Neural cell (in vitro differentiated cells): ENCODE measurements around the gene PDE3B.

Experiments
- CTCF ChIP-seq: fragments of 450-650 bp; IDR thresholded peaks from 2 replicates; pipeline ENCODE4 v1.5.1; 2014; ENCODE audit warnings: antibody characterized with exemption, mild to moderate bottlenecking, moderate library complexity; ENCODE audit not compliant: poor library complexity, severe bottlenecking
- EP300 ChIP-seq: fragments of 450-650 bp; conservative IDR thresholded peaks from 2 replicates; pipeline ENCODE4 v1.6.1; 2014; ENCODE audit warnings: antibody characterized with exemption, mild to moderate bottlenecking, moderate library complexity; ENCODE audit not compliant: poor library complexity, severe bottlenecking
- EZH2 ChIP-seq: fragments of 200-600, 300-800 bp; shearing (Covaris generic), sonication (generic); IDR thresholded peaks from 2 replicates; pipeline ENCODE4 v1.6.1; 2014; ENCODE audit warnings: antibody characterized with exemption, low read length, borderline replicate concordance, mild to moderate bottlenecking; ENCODE audit not compliant: insufficient read depth, poor library complexity, severe bottlenecking
- RAD21 ChIP-seq: fragments of 450-650 bp; conservative IDR thresholded peaks from 2 replicates; pipeline ENCODE4 v1.6.1; 2014; ENCODE audit warnings: antibody characterized with exemption, mild to moderate bottlenecking, moderate library complexity

- TF ChIP-seq CTCF (no peak), EZH2 (no peak), EP300 (no peak), RAD21 (no peak)
These were observed 99.4 kb downstream of the PDE3B start for GRCh38 chr11:14742849-14743559.
